GM19351 (cell line): Measurements from ENCODE around the gene UCHL5.

ENCODE experiments used
- ATAC-seq: cut with Tn5 transposase; IDR thresholded peaks from one replicate; pipeline ENCODE4 v1.9.1; 2021; ENCODE audit warnings: mild to moderate bottlenecking, moderate library complexity; ENCODE audit not compliant: unreplicated experiment

The UCHL5 gene

DNA sequence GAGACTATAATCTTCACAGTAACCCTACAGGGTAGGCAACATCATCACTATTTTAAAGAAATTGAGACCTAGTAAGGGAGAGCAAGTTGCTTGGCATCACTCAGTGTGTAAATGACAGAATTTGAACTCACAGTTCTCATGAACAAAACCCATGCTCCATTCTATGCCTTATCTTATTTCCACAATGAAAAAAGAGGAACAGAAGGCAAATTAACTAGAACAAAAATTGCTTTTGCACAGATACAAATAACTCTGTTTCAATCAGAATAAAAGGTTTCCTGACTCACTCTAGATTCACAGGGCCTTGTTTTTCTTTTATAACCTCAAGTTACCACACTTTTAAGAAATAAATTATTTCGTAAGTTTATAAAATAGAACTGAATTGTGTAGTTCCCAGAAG, 90.1 kb downstream of the UCHL5 start:
- no peak for ATAC-seq

- ATAC-seq: no peak
Measured at GRCh38 chr1:192968323-192968722, 90.8 kb downstream of the UCHL5 start.

GRCh38 chr1:192967901-192968300, 91.3 kb downstream of the UCHL5 start:
- no peak for ATAC-seq

DNA sequence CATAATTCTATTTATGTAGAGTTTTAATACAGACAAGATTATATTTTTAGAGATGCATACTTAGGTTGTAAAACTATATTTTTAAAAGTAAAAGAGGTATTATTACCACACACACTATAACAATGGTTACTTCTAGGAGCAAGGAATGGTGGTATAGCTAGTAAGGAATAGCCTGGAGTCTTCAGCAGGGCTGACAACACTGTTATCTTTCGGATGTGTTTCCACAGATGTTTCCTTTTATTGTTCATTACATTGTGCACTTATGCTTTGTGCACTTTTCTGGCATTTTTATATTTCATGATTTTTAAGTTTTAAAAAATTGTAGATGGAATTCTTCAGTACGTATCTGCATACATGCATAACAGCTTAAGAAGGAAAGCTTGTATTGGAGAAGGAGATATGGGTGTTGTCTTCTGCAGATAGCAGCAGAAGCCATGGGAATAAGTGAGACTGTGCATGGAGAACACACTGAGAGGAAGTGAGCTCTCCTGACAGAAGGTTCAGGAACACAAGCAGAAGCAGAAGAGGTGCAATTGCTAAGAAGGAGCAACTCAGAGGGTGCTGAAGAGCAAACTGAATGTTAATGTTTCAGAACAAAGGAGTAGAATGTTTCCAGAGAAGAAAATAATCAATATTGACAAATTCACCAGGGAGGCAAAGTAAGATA, 91.8 kb downstream of the UCHL5 start:
- ATAC-seq: no peak

DNA sequence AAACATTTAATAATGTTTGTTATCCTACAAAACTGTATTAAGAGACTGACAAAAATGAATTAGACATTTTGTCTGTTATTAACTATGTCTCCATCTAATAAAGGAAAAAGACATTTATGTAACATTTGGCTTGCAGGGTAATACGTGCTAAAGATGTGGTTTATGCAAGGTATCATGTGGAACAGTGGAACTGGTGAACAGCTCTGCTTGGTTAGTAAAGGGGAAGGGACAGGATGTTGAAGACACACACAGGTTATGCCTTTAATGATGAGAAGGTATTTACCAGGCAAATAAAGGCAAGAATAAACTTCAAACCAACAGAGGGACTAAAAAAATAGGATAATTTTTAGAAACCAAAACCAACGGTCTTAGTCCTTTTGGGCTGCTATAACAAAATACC, 93.1 kb downstream of the UCHL5 start:
- peak; percentile 46 for ATAC-seq

- ATAC-seq: no peak
Measured at GRCh38 chr1:192962901-192963300, 96.3 kb downstream of the UCHL5 start.
